Activated naive CD8-positive, alpha-beta T cell treated with anti-CD3 and anti-CD28 coated beads for 36 hours (primary cell): ENCODE results near the gene COL9A3. TPM values are rescaled to one million over a fixed set of nuclear protein-coding genes. Genes with fewer than 3 reads are reported as not detected.
"Not testable (repeated sequence)": the region's sequence is repeated elsewhere in the genome, so short reads cannot be mapped to it uniquely, and the experiment has no call there.

Source experiments
- DNase-seq: peaks from one replicate; pipeline ENCODE4 v3.0.0; 2021
- H3K27ac Mint-ChIP-seq: one replicate; pipeline ENCODE4 v1.8.0; 2022; ENCODE audit warnings: mild to moderate bottlenecking, moderate library complexity, mixed read lengths
- H3K27me3 Mint-ChIP-seq: one replicate; pipeline ENCODE4 v1.8.0; 2022; ENCODE audit warnings: mild to moderate bottlenecking, mixed read lengths
- H3K36me3 Mint-ChIP-seq: one replicate; pipeline ENCODE4 v1.8.0; 2021; ENCODE audit warnings: mild to moderate bottlenecking, mixed read lengths
- H3K4me1 Mint-ChIP-seq: one replicate; pipeline ENCODE4 v1.8.0; 2021; ENCODE audit warnings: mixed read lengths
- H3K4me3 Mint-ChIP-seq: one replicate; pipeline ENCODE4 v1.8.0; 2022; ENCODE audit warnings: mild to moderate bottlenecking, moderate library complexity, mixed read lengths
- H3K9me3 Mint-ChIP-seq: one replicate; pipeline ENCODE4 v1.8.0; 2022; ENCODE audit warnings: mixed read lengths
- total RNA-seq, 2 experiments: library from RNA; stranded (reverse); gene quantifications; one replicate each; pipeline ENCODE4 v1.2.3, GENCODE V29; 2021

The COL9A3 gene
- total RNA-seq, 2 experiments from 2014 or later, result 0.35 to 1.0 TPM

GRCh38 chr20:62837790-62838127 is 20.9 kb downstream of the COL9A3 start:
- H3K4me3 Mint-ChIP-seq, result no peak overlapping the region
- no peak overlapping the region for H3K27ac Mint-ChIP-seq
- no peaks in the 10 kb centered on the region for H3K36me3 Mint-ChIP-seq
- no peaks in the 10 kb centered on the region for H3K9me3 Mint-ChIP-seq
- H3K4me1 Mint-ChIP-seq, result peaks cover 7% of the 10 kb centered on the region
- no peak for DNase-seq
- H3K27me3 Mint-ChIP-seq, result peaks cover 4% of the 10 kb centered on the region

GRCh38 chr20:62838128-62838891 is 21.5 kb downstream of the COL9A3 start:
- Mint-ChIP-seq H3K9me3 (no peaks in the 10 kb centered on the region), H3K36me3 (no peaks in the 10 kb centered on the region), H3K27me3 (peaks cover 4% of the 10 kb centered on the region), H3K4me1 (peaks cover 5% of the 10 kb centered on the region), H3K27ac (no peak overlapping the region), H3K4me3 (no peak overlapping the region)
- DNase-seq, result no peak

DNA sequence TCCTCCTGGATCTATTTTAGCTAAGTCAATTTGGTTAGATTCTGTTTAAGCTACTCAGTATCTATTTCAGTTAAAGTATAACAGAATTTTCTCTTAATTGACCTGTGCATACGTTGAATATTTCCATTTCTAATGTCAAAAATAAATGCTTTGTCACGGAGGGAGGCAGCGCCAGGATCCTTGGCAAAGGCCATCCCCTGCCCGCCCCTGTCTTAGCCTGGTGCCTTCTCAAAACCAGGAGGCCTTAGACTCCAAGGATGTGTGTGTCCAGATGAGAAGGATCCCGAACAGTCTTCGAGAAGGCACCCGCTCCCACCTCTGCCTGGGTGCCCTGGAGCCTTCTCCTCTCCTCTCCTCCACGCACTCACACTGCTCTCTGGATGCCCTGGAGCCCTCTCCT is 22.4 kb downstream of the COL9A3 start:
- no peak overlapping the region for H3K4me3 Mint-ChIP-seq
- peaks cover 4% of the 10 kb centered on the region for H3K27me3 Mint-ChIP-seq
- no peak for DNase-seq
- no peaks in the 10 kb centered on the region for H3K36me3 Mint-ChIP-seq
- no peak overlapping the region for H3K27ac Mint-ChIP-seq
- H3K4me1 Mint-ChIP-seq, result peaks cover 5% of the 10 kb centered on the region
- no peaks in the 10 kb centered on the region for H3K9me3 Mint-ChIP-seq

GRCh38 chr20:62839816-62840215 is 23.0 kb downstream of the COL9A3 start:
- peaks cover 4% of the 10 kb centered on the region for H3K27me3 Mint-ChIP-seq
- H3K4me3 Mint-ChIP-seq, result no peak overlapping the region
- H3K27ac Mint-ChIP-seq, result no peak overlapping the region
- H3K36me3 Mint-ChIP-seq, result no peaks in the 10 kb centered on the region
- H3K4me1 Mint-ChIP-seq, result peaks cover 5% of the 10 kb centered on the region
- DNase-seq, result no peak
- no peaks in the 10 kb centered on the region for H3K9me3 Mint-ChIP-seq

GRCh38 chr20:62840244-62841197 is 23.7 kb downstream of the COL9A3 start:
- no peaks in the 10 kb centered on the region for H3K9me3 Mint-ChIP-seq
- H3K27me3 Mint-ChIP-seq, result peaks cover under 1% of the 10 kb centered on the region
- H3K27ac Mint-ChIP-seq, result no peak overlapping the region
- peaks cover 5% of the 10 kb centered on the region for H3K4me1 Mint-ChIP-seq
- no peak for DNase-seq
- no peak overlapping the region for H3K4me3 Mint-ChIP-seq
- peaks cover 1% of the 10 kb centered on the region for H3K36me3 Mint-ChIP-seq

- Mint-ChIP-seq H3K4me1 (peaks cover 5% of the 10 kb centered on the region), H3K27me3 (no peaks in the 10 kb centered on the region), H3K27ac (no peak overlapping the region), H3K9me3 (no peaks in the 10 kb centered on the region), H3K36me3 (peaks cover 4% of the 10 kb centered on the region), H3K4me3 (no peak overlapping the region)
- no peak for DNase-seq
These were observed 24.9 kb downstream of the COL9A3 start for GRCh38 chr20:62841705-62842212.

DNA sequence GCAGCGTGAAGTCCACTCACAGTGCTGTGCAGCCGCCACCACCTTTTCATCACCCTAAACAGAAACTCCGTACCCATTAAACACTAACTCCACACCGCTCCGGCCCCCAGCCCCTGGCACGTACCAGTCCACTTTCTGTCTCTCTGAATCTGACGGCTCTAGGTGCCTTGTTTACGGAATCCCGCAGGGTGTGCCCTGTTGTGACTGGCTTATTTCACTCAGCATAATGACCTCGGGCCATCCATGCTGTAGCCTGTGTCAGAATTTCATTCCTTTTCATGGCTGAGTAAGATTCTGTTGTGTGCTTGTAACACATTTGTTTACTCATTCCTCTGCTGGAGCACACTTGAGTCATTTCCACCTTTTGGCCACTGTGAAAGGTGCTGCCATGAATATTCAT is 26.8 kb downstream of the COL9A3 start:
- DNase-seq, result no peak
- no peak overlapping the region for H3K4me3 Mint-ChIP-seq
- no peaks in the 10 kb centered on the region for H3K27me3 Mint-ChIP-seq
- peaks cover 4% of the 10 kb centered on the region for H3K36me3 Mint-ChIP-seq
- H3K4me1 Mint-ChIP-seq, result no peaks in the 10 kb centered on the region
- H3K27ac Mint-ChIP-seq, result no peak overlapping the region
- no peaks in the 10 kb centered on the region for H3K9me3 Mint-ChIP-seq

GRCh38 chr20:62844182-62844581 is 27.3 kb downstream of the COL9A3 start:
- Mint-ChIP-seq H3K9me3 (no peaks in the 10 kb centered on the region), H3K27me3 (no peaks in the 10 kb centered on the region), H3K27ac (no peak overlapping the region), H3K4me3 (no peak overlapping the region), H3K4me1 (no peaks in the 10 kb centered on the region), H3K36me3 (peaks cover 4% of the 10 kb centered on the region)
- no peak for DNase-seq

DNA sequence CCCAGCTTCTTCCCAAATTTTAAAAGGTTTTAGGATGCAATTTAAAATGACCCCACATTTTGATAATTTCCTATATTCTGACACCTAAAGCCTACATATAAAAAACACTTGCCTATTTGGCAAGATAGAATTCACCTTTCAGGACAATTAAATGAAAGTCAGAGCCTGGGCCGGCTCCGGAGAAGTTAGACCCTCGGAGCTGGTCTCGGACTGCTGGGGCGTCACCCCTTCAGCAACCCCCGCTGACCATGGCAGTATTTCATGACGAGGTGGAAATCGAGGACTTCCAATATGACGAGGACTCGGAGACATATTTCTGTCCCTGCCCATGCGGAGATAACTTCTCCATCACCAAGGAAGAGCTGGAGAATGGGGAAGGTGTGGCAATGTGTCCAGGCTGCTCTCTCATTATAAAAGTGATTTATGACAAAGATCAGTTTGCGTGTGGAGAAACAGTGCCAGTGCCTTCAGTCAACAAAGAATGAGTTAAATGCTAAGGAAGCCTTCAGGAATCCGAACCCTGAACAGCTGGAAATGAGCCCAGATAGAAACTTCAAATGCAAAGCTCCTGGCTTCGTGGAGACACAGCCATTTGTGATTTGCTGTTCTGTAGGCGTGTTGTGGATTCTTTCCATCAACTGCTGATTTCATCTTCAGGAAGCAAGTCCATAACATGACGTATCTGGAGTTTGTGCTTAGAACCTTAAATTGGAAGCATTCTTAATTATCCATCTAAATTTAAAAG is 28.7 kb downstream of the COL9A3 start:
- H3K27ac Mint-ChIP-seq, result no peak overlapping the region
- H3K4me3 Mint-ChIP-seq, result no peak overlapping the region
- H3K27me3 Mint-ChIP-seq, result no peaks in the 10 kb centered on the region
- no peaks in the 10 kb centered on the region for H3K4me1 Mint-ChIP-seq
- no peak for DNase-seq
- no peaks in the 10 kb centered on the region for H3K9me3 Mint-ChIP-seq
- peaks cover 4% of the 10 kb centered on the region for H3K36me3 Mint-ChIP-seq

- no peak overlapping the region for H3K27ac Mint-ChIP-seq
- H3K9me3 Mint-ChIP-seq, result no peaks in the 10 kb centered on the region
- H3K36me3 Mint-ChIP-seq, result peaks cover 4% of the 10 kb centered on the region
- H3K27me3 Mint-ChIP-seq, result no peaks in the 10 kb centered on the region
- H3K4me3 Mint-ChIP-seq, result no peak overlapping the region
- no peak for DNase-seq
- no peaks in the 10 kb centered on the region for H3K4me1 Mint-ChIP-seq
These were observed 29.5 kb downstream of the COL9A3 start for GRCh38 chr20:62846166-62846890.

- not testable (repeated sequence) for H3K9me3 Mint-ChIP-seq, H3K27ac Mint-ChIP-seq, H3K4me1 Mint-ChIP-seq, DNase-seq, H3K4me3 Mint-ChIP-seq, H3K27me3 Mint-ChIP-seq
- peaks cover 10% of the 10 kb centered on the region for H3K36me3 Mint-ChIP-seq
These were observed 32.1 kb downstream of the COL9A3 start for GRCh38 chr20:62848917-62849316.

DNA sequence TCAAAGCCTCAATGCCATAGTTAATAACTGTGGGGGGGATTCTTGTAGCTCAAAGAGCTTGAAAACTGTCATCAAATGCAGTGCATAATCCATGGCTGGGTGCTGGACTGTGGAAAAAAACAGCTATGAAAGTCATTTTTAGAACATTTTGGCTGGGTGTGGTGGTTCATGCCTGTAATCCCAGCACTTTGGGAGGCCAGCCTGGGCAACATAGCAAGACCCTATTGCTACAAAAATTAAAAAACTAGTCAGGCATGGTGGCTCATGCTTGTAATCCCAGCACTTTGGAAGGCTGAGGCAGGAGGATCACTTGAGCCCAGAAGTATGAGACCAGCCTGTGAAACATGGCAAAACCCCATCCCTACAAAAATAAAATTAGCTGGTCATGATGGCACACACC is 32.6 kb downstream of the COL9A3 start:
- Mint-ChIP-seq H3K27ac (no peak overlapping the region), H3K9me3 (no peaks in the 10 kb centered on the region), H3K36me3 (peaks cover 10% of the 10 kb centered on the region), H3K4me3 (no peak overlapping the region), H3K27me3 (no peaks in the 10 kb centered on the region), H3K4me1 (no peaks in the 10 kb centered on the region)
- DNase-seq, result no peak

GRCh38 chr20:62850333-62850974 is 33.6 kb downstream of the COL9A3 start:
- Mint-ChIP-seq H3K27ac (no peak overlapping the region), H3K36me3 (peaks cover 12% of the 10 kb centered on the region)

GRCh38 chr20:62852196-62852595 is 35.3 kb downstream of the COL9A3 start:
- Mint-ChIP-seq H3K27ac (no peak overlapping the region), H3K4me1 (no peaks in the 10 kb centered on the region), H3K9me3 (no peaks in the 10 kb centered on the region), H3K27me3 (no peaks in the 10 kb centered on the region), H3K4me3 (no peak overlapping the region), H3K36me3 (peaks cover 14% of the 10 kb centered on the region)
- DNase-seq, result no peak

More at GRCh38 chr20:62850333-62850974, 33.6 kb downstream of the COL9A3 start:
- H3K27me3 Mint-ChIP-seq, result no peaks in the 10 kb centered on the region
- H3K9me3 Mint-ChIP-seq, result no peaks in the 10 kb centered on the region
- H3K4me3 Mint-ChIP-seq, result no peak overlapping the region
- DNase-seq, result no peak
- no peaks in the 10 kb centered on the region for H3K4me1 Mint-ChIP-seq
